IPS-15b (cell line): ENCODE measurements around the gene BANK1.

Source experiments
- H3K27me3 ChIP-seq: one replicate; pipeline ENCODE4 v1.6.1; 2013; ENCODE audit warnings: low read length; ENCODE audit not compliant: control insufficient read depth, insufficient read depth
- H3K36me3 ChIP-seq: one replicate; pipeline ENCODE4 v1.6.1; 2013; ENCODE audit warnings: low read length; ENCODE audit not compliant: control insufficient read depth, insufficient read depth
- H3K4me1 ChIP-seq: one replicate; pipeline ENCODE4 v1.6.1; 2013; ENCODE audit warnings: mild to moderate bottlenecking, low read length; ENCODE audit not compliant: control insufficient read depth, insufficient read depth
- H3K4me3 ChIP-seq: one replicate; pipeline ENCODE4 v1.5.1; 2013; ENCODE audit warnings: low read depth, low read length
- H3K9ac ChIP-seq: one replicate; pipeline ENCODE4 v1.6.1; 2013; ENCODE audit warnings: low read depth, mild to moderate bottlenecking, low read length
- H3K9me3 ChIP-seq: one replicate; pipeline ENCODE4 v1.6.1; 2013; ENCODE audit warnings: mild to moderate bottlenecking, low read length; ENCODE audit not compliant: control insufficient read depth, insufficient read depth

BANK1 gene

DNA sequence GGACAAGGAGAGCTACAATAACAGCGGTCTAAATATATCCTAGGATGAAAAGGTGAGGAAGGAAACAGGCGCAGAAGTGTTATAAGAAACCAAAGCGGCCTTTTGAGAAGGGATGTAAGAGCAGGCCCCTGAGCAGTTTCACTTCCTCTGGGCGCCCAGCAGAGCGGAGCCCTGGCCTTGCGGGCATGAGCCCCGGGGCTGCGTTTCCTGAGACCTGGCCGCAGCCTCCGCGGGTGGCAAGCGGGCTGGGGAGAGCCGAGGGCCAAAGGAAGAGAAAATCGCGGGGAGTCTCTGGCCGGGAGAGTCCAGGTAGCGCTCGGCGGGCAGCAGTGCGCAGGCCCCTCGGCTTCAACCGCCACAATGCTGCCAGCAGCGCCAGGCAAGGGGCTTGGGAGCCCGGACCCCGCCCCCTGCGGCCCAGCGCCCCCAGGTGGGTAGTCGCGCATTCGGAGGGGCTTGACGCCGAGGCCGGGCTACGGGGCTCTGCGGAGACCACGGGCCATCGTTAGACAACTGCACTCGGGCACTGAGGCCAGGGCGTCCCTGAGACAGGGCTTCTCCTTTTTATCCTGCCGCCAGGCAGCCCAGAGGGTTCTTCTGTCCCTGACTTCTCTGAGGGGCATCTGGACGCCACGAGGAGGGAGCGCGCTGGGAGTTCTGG lies at the start of gene BANK1:
BANK1 (plus strand) TSS at position 210 of the 661 bp plus-strand sequence; CDS start at position 361, 151 bp downstream.
- no peaks in the 10 kb centered on the region for H3K36me3 ChIP-seq
- peaks cover 3% of the 10 kb centered on the region for H3K27me3 ChIP-seq
- H3K4me1 ChIP-seq, result no peaks in the 10 kb centered on the region
- H3K4me3 ChIP-seq, result peak within 1 kb of the TSS; percentile 60
- H3K9me3 ChIP-seq, result no peaks in the 10 kb centered on the region
- H3K9ac ChIP-seq, result peak within 1 kb of the TSS; percentile 41

DNA sequence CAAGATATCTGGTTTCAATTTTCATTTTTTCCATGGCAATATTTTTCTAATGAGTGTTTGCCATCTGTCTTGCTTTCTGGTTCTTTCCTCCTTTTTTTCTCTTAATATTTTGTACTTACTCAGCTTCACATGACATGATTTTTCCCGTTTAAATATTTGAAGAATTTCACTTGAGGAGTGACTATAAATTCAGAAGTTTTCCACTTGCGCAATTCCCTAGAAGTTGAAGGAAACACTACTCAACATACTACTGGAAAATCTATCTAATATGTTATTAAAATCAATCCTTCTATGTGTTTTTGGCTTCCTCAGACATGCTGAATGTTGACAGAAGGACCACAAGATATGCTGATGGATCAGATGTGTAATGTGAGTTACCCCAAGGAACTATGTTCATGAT lies 36.8 kb upstream of the BANK1 start:
- Histone ChIP-seq H3K9ac (no peak overlapping the region), H3K9me3 (no peaks in the 10 kb centered on the region), H3K4me1 (no peaks in the 10 kb centered on the region), H3K36me3 (no peaks in the 10 kb centered on the region), H3K4me3 (no peak overlapping the region), H3K27me3 (no peaks in the 10 kb centered on the region)

DNA sequence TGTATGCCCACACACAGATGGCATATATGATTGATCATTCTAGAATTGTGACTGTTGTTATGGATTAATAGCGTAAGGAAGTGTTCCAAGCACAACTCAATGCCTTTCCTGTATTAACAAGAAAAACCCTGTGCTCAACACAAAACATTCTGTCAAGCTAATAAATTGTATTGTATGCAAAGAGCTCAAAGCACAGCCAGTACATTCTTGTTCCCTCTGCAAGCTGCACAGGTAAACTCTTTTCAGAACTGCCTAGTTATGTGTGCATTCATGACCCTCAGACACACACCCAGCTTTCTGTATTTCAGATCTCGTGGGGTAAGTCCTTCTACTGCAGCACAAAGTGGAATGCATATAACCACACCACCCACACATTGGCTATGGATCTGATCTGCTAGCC lies 34.3 kb upstream of the BANK1 start:
- Histone ChIP-seq H3K9me3 (no peaks in the 10 kb centered on the region), H3K4me1 (no peaks in the 10 kb centered on the region), H3K27me3 (no peaks in the 10 kb centered on the region), H3K36me3 (no peaks in the 10 kb centered on the region), H3K9ac (no peak overlapping the region), H3K4me3 (no peak overlapping the region)

DNA sequence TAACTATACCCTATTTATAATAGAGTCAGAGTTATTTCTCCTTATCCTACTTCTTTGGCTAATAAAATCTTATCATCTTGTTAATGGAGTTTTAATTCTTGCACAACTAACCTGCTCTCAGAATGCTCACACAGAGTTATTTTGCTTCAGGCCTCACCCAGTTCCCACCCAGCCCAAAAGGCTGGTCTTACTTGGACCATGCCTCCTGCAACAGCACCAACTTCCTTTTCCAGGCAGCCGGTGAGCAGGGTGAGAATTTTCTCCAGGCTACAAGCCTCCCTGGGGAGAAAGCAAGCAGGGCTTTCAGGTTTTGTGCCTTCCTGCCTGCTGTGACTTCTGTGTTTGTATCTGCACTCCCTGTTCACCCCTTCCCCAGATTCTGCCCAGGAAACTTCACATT lies 29.1 kb upstream of the BANK1 start:
- Histone ChIP-seq H3K9ac (no peak overlapping the region), H3K36me3 (no peaks in the 10 kb centered on the region), H3K4me3 (no peak overlapping the region), H3K9me3 (no peaks in the 10 kb centered on the region), H3K4me1 (no peaks in the 10 kb centered on the region), H3K27me3 (no peaks in the 10 kb centered on the region)

- Histone ChIP-seq H3K9ac (no peak overlapping the region), H3K27me3 (no peaks in the 10 kb centered on the region), H3K4me3 (no peak overlapping the region), H3K4me1 (no peaks in the 10 kb centered on the region), H3K36me3 (no peaks in the 10 kb centered on the region), H3K9me3 (no peaks in the 10 kb centered on the region)
Measured at GRCh38 chr4:101762025-101762424, 28.5 kb upstream of the BANK1 start.

GRCh38 chr4:101762534-101762933 lies 28.0 kb upstream of the BANK1 start:
- H3K27me3 ChIP-seq, result no peaks in the 10 kb centered on the region
- no peaks in the 10 kb centered on the region for H3K4me1 ChIP-seq
- no peak overlapping the region for H3K4me3 ChIP-seq
- H3K9ac ChIP-seq, result no peak overlapping the region
- no peaks in the 10 kb centered on the region for H3K9me3 ChIP-seq
- no peaks in the 10 kb centered on the region for H3K36me3 ChIP-seq

- Histone ChIP-seq H3K27me3 (no peaks in the 10 kb centered on the region), H3K4me3 (no peak overlapping the region), H3K9me3 (no peaks in the 10 kb centered on the region), H3K4me1 (no peaks in the 10 kb centered on the region), H3K9ac (no peak overlapping the region), H3K36me3 (no peaks in the 10 kb centered on the region)
Measured at GRCh38 chr4:101763576-101763975, 27.0 kb upstream of the BANK1 start.

GRCh38 chr4:101774807-101775206 lies 15.7 kb upstream of the BANK1 start:
- Histone ChIP-seq H3K9me3 (no peaks in the 10 kb centered on the region), H3K9ac (no peak overlapping the region), H3K36me3 (no peaks in the 10 kb centered on the region), H3K27me3 (no peaks in the 10 kb centered on the region), H3K4me1 (no peaks in the 10 kb centered on the region), H3K4me3 (no peak overlapping the region)

GRCh38 chr4:101777431-101777830 lies 13.1 kb upstream of the BANK1 start:
- Histone ChIP-seq H3K4me1 (no peaks in the 10 kb centered on the region), H3K27me3 (no peaks in the 10 kb centered on the region), H3K9me3 (no peaks in the 10 kb centered on the region), H3K4me3 (no peak overlapping the region), H3K9ac (no peak overlapping the region), H3K36me3 (no peaks in the 10 kb centered on the region)

- Histone ChIP-seq H3K9ac (no peak overlapping the region), H3K9me3 (no peaks in the 10 kb centered on the region), H3K4me1 (no peaks in the 10 kb centered on the region), H3K36me3 (no peaks in the 10 kb centered on the region), H3K4me3 (no peak overlapping the region), H3K27me3 (no peaks in the 10 kb centered on the region)
Measured at GRCh38 chr4:101780284-101780683, 10.2 kb upstream of the BANK1 start.

GRCh38 chr4:101782546-101782945 lies 8.0 kb upstream of the BANK1 start:
- H3K9me3 ChIP-seq, result no peaks in the 10 kb centered on the region
- no peaks in the 10 kb centered on the region for H3K36me3 ChIP-seq
- H3K27me3 ChIP-seq, result no peaks in the 10 kb centered on the region
- no peaks in the 10 kb centered on the region for H3K4me1 ChIP-seq
- no peak overlapping the region for H3K9ac ChIP-seq
- no peak overlapping the region for H3K4me3 ChIP-seq

- Histone ChIP-seq H3K4me1 (no peaks in the 10 kb centered on the region), H3K9me3 (no peaks in the 10 kb centered on the region), H3K27me3 (no peaks in the 10 kb centered on the region), H3K4me3 (no peak overlapping the region), H3K9ac (no peak overlapping the region), H3K36me3 (no peaks in the 10 kb centered on the region)
Measured at GRCh38 chr4:101784957-101785356, 5.6 kb upstream of the BANK1 start.
